ENCODE results near the gene CARM1.
"Not testable (repeated sequence)": the region's sequence is repeated elsewhere in the genome, so short reads cannot be mapped to it uniquely, and the experiment has no call there.

The CARM1 gene

GRCh38 chr19:10846500-10847202 lies 24.7 kb upstream of the CARM1 start:
- in situ Hi-C loops (cut with MboI; ENCODE audit: low sequenced_read_pairs) = no loop called here

- in situ Hi-C loops (cut with MboI; ENCODE audit: low sequenced_read_pairs) = no loop called here
Measured at GRCh38 chr19:10848230-10848856, 23.0 kb upstream of the CARM1 start, which contains the start of gene C19orf38. Gene C19orf38, plus strand, starts transcription at chr19:10848415. Its CDS starts 94 bp downstream, at chr19:10848509.

- in situ Hi-C loops (cut with MboI; ENCODE audit: low sequenced_read_pairs) = no loop called here
Measured at GRCh38 chr19:10850631-10851030, 20.7 kb upstream of the CARM1 start.

- in situ Hi-C loops (cut with MboI; ENCODE audit: low sequenced_read_pairs) = no loop called here
Measured at GRCh38 chr19:10852098-10852800, 19.1 kb upstream of the CARM1 start.

- in situ Hi-C loops (cut with MboI; ENCODE audit: low sequenced_read_pairs) = no loop called here
Measured at GRCh38 chr19:10852941-10853340, 18.4 kb upstream of the CARM1 start.

GRCh38 chr19:10854350-10855089 lies 16.8 kb upstream of the CARM1 start:
- in situ Hi-C loops (cut with MboI; ENCODE audit: low sequenced_read_pairs) = no loop called here

GRCh38 chr19:10855879-10856522 lies 15.4 kb upstream of the CARM1 start:
- in situ Hi-C loops (cut with MboI; ENCODE audit: low sequenced_read_pairs) = no loop called here

GRCh38 chr19:10856899-10857298 lies 14.5 kb upstream of the CARM1 start:
- in situ Hi-C loops (cut with MboI; ENCODE audit: low sequenced_read_pairs) = not testable (repeated sequence)

GRCh38 chr19:10858204-10858828 lies 13.0 kb upstream of the CARM1 start:
- in situ Hi-C loops (cut with MboI; ENCODE audit: low sequenced_read_pairs) = no loop called here

- in situ Hi-C loops (cut with MboI; ENCODE audit: low sequenced_read_pairs) = no loop called here
Measured at GRCh38 chr19:10861103-10861651, 10.2 kb upstream of the CARM1 start.

GRCh38 chr19:10862561-10863106 lies 8.7 kb upstream of the CARM1 start:
- in situ Hi-C loops (cut with MboI; ENCODE audit: low sequenced_read_pairs) = no loop called here

GRCh38 chr19:10863107-10863717 lies 8.1 kb upstream of the CARM1 start:
- in situ Hi-C loops (cut with MboI; ENCODE audit: low sequenced_read_pairs) = no loop called here

GRCh38 chr19:10864538-10864899 lies 6.8 kb upstream of the CARM1 start:
- in situ Hi-C loops (cut with MboI; ENCODE audit: low sequenced_read_pairs) = no loop called here

GRCh38 chr19:10866495-10866894 lies 4.9 kb upstream of the CARM1 start:
- in situ Hi-C loops (cut with MboI; ENCODE audit: low sequenced_read_pairs) = no loop called here

- in situ Hi-C loops (cut with MboI; ENCODE audit: low sequenced_read_pairs) = no loop called here
Measured at GRCh38 chr19:10868872-10869547, 2.3 kb upstream of the CARM1 start.

- in situ Hi-C loops (cut with MboI; ENCODE audit: low sequenced_read_pairs) = not testable (repeated sequence)
Measured at GRCh38 chr19:10869872-10870311, 1.5 kb upstream of the CARM1 start.

GRCh38 chr19:10870501-10870954 lies 825 bp upstream of the CARM1 start:
- in situ Hi-C loops (cut with MboI; ENCODE audit: low sequenced_read_pairs) = no loop called here

- in situ Hi-C loops (cut with MboI; ENCODE audit: low sequenced_read_pairs) = no loop called here
Measured at GRCh38 chr19:10871711-10872545, 575 bp downstream of the CARM1 start.
